ENCODE results near the gene RIC1. TPM values are rescaled to one million over a fixed set of nuclear protein-coding genes. Genes with fewer than 3 reads are reported as not detected.

The RIC1 gene
- total RNA-seq, 2 experiments from 2014 or later, result 24.7 to 26.3 TPM

DNA sequence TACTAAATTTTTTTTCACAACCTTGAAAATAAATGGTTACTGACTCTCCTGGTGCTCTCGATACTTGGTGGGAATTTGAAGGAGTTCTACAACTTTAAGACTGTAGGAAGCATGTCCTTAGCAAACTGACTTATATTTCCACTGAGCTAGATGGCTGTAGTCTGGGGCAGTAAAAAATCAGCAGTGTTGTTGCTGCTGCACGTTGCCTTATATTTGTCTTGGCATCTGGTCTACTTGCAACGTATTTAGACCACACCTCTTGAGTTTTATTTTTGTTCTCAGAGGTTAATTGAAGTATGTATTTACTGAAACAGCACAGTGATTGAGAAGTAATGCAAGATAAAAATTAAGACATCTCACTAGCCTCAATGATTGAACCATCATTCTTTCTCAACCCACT, 127.7 kb downstream of the RIC1 start:
- H3K36me3 Mint-ChIP-seq (ENCODE audit: low read depth), result peaks cover 76% of the 10 kb centered on the region
- H3K27me3 Mint-ChIP-seq, result no peaks in the 10 kb centered on the region
- H3K27me3 ChIP-seq (ENCODE audit: control insufficient read depth in 1 of 2, insufficient read depth in 2 of 2, low read length in 2 of 2), result no peaks in the 10 kb centered on the region
- H3K4me3 ChIP-seq (ENCODE audit: low read length), result no peak overlapping the region
- intact Hi-C loops (cut with DNase I, micrococcal nuclease), result no loop called here
- H3K9me3 ChIP-seq (ENCODE audit: control insufficient read depth in 1 of 2, insufficient read depth in 1 of 2, low read length in 2 of 2), result no peaks in the 10 kb centered on the region
- TF ChIP-seq, protein P1, sequence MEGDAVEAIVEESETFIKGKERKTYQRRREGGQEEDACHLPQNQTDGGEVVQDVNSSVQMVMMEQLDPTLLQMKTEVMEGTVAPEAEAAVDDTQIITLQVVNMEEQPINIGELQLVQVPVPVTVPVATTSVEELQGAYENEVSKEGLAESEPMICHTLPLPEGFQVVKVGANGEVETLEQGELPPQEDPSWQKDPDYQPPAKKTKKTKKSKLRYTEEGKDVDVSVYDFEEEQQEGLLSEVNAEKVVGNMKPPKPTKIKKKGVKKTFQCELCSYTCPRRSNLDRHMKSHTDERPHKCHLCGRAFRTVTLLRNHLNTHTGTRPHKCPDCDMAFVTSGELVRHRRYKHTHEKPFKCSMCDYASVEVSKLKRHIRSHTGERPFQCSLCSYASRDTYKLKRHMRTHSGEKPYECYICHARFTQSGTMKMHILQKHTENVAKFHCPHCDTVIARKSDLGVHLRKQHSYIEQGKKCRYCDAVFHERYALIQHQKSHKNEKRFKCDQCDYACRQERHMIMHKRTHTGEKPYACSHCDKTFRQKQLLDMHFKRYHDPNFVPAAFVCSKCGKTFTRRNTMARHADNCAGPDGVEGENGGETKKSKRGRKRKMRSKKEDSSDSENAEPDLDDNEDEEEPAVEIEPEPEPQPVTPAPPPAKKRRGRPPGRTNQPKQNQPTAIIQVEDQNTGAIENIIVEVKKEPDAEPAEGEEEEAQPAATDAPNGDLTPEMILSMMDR (IDR thresholded peaks at IDR 0.05), result no peak
- POLR2A ChIA-PET, result no interaction called here
- no peak overlapping the region for H3K27ac ChIP-seq (ENCODE audit: low read depth in 1 of 2, low read length in 2 of 2)
- H3K4me1 Mint-ChIP-seq (ENCODE audit: low read depth), result peaks cover 6% of the 10 kb centered on the region
- no peak overlapping the region for H3K27ac Mint-ChIP-seq
- no peaks in the 10 kb centered on the region for H3K4me1 ChIP-seq (ENCODE audit: insufficient read depth, low read length)
- H3K9me3 Mint-ChIP-seq, result no peaks in the 10 kb centered on the region
- CTCF ChIA-PET, result interaction anchor here (0.7 to 0.8 kb wide), 2 partner anchors 10 to 25 kb away, joined by 3 to 4 read pairs; no protein-coding TSS in a partner anchor
- ATAC-seq (ENCODE audit: poor library complexity) (no peak), DNase-seq (no peak)
- H3K36me3 ChIP-seq (ENCODE audit: insufficient read depth, low read length), result peaks cover 27% of the 10 kb centered on the region
- no peak overlapping the region for H3K4me3 Mint-ChIP-seq

DNA sequence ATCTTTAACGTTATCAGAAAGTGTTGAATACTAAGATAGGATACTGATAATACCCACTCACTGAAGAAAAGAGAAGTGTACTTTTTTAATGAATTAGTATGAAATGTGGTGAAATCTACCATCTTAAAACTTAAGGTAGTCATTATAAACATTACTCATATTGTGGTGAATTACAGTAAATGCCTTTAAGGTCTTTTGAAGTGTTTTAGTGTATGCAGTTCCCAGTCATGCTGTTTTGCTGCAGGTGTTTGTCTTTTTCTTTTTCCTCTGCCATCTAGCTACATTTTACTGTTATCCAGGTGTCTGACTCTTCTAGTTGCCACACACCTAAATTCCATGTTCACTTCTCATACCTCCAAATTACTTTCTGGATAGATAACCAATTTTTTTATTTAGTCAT, 131.4 kb downstream of the RIC1 start:
- ATAC-seq (ENCODE audit: poor library complexity), result no peak
- H3K27ac ChIP-seq (ENCODE audit: low read depth in 1 of 2, low read length in 2 of 2), result no peak overlapping the region

GRCh38 chr9:5762421-5762820, 133.5 kb downstream of the RIC1 start:
- TF ChIP-seq, protein P1 (IDR thresholded peaks at IDR 0.05), result no peak
- ChIA-PET POLR2A (no interaction called here), CTCF (no interaction called here)
- Mint-ChIP-seq H3K9me3 (no peaks in the 10 kb centered on the region), H3K4me1 (ENCODE audit: low read depth) (peaks cover 6% of the 10 kb centered on the region), H3K36me3 (ENCODE audit: low read depth) (peaks cover 96% of the 10 kb centered on the region), H3K27me3 (no peaks in the 10 kb centered on the region), H3K4me3 (no peak overlapping the region), H3K27ac (no peak overlapping the region)
- no peak overlapping the region for H3K4me3 ChIP-seq (ENCODE audit: low read length)
- H3K4me1 ChIP-seq (ENCODE audit: insufficient read depth, low read length), result no peaks in the 10 kb centered on the region
- intact Hi-C loops (cut with DNase I, micrococcal nuclease), result no loop called here
- no peak overlapping the region for H3K27ac ChIP-seq (ENCODE audit: low read depth in 1 of 2, low read length in 2 of 2)
- H3K9me3 ChIP-seq (ENCODE audit: control insufficient read depth in 1 of 2, insufficient read depth in 1 of 2, low read length in 2 of 2), result no peaks in the 10 kb centered on the region
- no peak for ATAC-seq (ENCODE audit: poor library complexity)
- DNase-seq, result no peak
- no peaks in the 10 kb centered on the region for H3K27me3 ChIP-seq (ENCODE audit: control insufficient read depth in 1 of 2, insufficient read depth in 2 of 2, low read length in 2 of 2)
- peaks cover 64% of the 10 kb centered on the region for H3K36me3 ChIP-seq (ENCODE audit: insufficient read depth, low read length)

More for the DNA sequence above, 131.4 kb downstream of the RIC1 start:
- Histone ChIP-seq H3K4me3 (ENCODE audit: low read length) (no peak overlapping the region), H3K27me3 (ENCODE audit: control insufficient read depth in 1 of 2, insufficient read depth in 2 of 2, low read length in 2 of 2) (no peaks in the 10 kb centered on the region), H3K36me3 (ENCODE audit: insufficient read depth, low read length) (peaks cover 54% of the 10 kb centered on the region), H3K4me1 (ENCODE audit: insufficient read depth, low read length) (no peaks in the 10 kb centered on the region), H3K9me3 (ENCODE audit: control insufficient read depth in 1 of 2, insufficient read depth in 1 of 2, low read length in 2 of 2) (no peaks in the 10 kb centered on the region)
- peaks cover 92% of the 10 kb centered on the region for H3K36me3 Mint-ChIP-seq (ENCODE audit: low read depth)
- CTCF ChIA-PET, result interaction anchor here (0.5 kb wide), 1 partner anchor 18 kb away, joined by 3 read pairs; no protein-coding TSS in a partner anchor
- POLR2A ChIA-PET, result interaction anchor here (0.6 kb wide), 1 partner anchor 347 kb away, joined by 3 read pairs; no protein-coding TSS in a partner anchor
- H3K4me3 Mint-ChIP-seq, result no peak overlapping the region
- H3K27ac Mint-ChIP-seq, result peak overlapping the region; percentile 43
- intact Hi-C loops (cut with DNase I, micrococcal nuclease), result no loop called here
- no peaks in the 10 kb centered on the region for H3K9me3 Mint-ChIP-seq
- DNase-seq, result no peak
- H3K27me3 Mint-ChIP-seq, result no peaks in the 10 kb centered on the region
- peaks cover 6% of the 10 kb centered on the region for H3K4me1 Mint-ChIP-seq (ENCODE audit: low read depth)
- TF ChIP-seq, protein P1 (IDR thresholded peaks at IDR 0.05), result no peak
